ENCODE data around the gene MSLN.
A peak's percentile ranks its signal among the peaks of the same experiment; 100 is the strongest.

Gene MSLN

GRCh38 chr16:760545-761343 is at the start of gene MSLN:
TSS of gene MSLN (plus strand) at chr16:760734. CDS start at chr16:762681, 1,947 bp downstream.
- no peak for DNase-seq

- no peak for DNase-seq
Observed at GRCh38 chr16:711084-711483, 49.5 kb upstream of the MSLN start.

DNA sequence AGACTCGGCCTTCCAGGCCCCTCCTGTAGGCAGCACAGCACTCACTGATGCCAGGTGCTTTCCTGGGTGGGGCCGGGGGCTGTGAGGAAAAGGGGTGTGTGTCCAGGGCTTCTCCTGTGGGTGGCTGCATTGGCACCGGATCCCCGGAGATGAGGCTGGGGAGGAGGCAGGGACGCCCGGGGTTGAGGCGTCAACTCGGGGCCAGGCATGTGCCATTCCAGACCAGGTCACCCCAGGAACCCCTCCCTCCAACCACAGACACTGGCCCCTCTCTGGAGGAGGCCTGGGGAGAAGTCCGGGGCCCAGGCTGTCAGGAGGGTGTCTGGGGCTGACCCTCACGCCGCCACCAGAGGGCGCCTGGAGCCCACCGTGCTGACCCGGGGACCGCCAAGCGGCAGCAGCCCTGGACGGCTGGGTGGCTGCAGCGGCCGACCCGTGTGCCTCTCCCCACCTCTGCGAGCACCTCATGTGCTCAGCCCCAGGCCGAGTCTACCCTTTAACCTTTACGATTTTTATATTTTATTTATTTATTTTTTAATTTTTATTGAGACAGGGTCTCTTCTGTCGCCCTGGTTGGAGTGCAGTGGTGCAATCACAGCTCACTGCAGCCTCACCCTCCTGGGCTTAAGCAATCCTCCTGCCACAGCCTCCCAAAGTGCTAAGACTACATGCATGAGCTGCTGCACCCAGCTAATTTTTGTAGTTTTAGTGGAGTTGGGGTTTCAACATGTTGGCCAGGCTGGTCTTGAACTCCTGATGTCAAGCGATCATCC is 48.8 kb upstream of the MSLN start:
- peak; percentile 86 for DNase-seq

DNA sequence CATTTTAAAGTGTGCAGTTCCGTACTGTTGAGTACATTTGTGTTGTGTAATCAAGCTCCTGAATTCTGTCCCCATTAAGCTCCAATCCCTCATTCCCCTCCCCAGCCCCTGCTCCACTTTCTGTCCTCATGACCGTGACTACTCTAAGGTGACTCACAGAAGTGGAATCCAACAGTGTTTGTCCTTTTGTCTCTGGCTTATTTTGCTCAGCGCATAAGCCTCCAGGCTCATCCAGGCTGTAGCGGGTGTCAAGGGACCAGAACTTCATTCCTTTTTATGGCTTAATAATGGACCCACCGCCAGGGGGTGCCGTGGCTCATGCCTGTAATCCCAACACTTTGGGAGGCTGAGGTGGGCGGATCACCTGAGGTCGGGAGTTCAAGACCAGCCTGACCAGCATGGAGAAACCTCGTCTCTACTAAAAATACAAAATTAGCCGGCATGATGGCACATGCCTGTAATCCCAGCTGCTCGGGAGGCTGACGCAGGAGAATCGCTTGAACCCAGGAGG is 47.7 kb upstream of the MSLN start:
- DNase-seq = peak; percentile 53

- DNase-seq = no peak
Observed at GRCh38 chr16:714079-714478, 46.5 kb upstream of the MSLN start.

GRCh38 chr16:714558-715476 is 45.7 kb upstream of the MSLN start, which contains the start of gene METRN:
TSS of gene METRN (plus strand) at chr16:715118. CDS start at chr16:715290, 172 bp downstream.
- peak; percentile 92 for DNase-seq

GRCh38 chr16:715477-716199 is 44.9 kb upstream of the MSLN start:
- no peak for DNase-seq

- no peak for DNase-seq
Observed at GRCh38 chr16:716200-716568, 44.4 kb upstream of the MSLN start.

DNA sequence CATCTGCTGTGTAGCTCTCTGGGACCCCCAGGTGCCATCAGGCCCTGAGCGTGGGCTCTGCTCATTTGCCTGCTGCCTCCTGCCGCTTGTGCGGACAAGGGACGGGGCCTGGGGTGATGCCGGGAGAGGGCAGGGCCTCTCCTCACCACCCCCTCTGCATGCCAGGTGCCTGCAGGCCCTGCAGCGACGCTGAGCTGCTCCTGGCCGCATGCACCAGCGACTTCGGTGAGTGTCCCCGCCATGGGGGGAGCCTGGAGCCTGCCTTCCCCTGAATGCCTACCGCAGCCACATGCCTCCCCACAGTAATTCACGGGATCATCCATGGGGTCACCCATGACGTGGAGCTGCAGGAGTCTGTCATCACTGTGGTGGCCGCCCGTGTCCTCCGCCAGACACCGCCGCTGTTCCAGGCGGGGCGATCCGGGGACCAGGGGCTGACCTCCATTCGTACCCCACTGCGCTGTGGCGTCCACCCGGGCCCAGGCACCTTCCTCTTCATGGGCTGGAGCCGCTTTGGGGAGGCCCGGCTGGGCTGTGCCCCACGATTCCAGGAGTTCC is 43.7 kb upstream of the MSLN start:
- DNase-seq = no peak

DNA sequence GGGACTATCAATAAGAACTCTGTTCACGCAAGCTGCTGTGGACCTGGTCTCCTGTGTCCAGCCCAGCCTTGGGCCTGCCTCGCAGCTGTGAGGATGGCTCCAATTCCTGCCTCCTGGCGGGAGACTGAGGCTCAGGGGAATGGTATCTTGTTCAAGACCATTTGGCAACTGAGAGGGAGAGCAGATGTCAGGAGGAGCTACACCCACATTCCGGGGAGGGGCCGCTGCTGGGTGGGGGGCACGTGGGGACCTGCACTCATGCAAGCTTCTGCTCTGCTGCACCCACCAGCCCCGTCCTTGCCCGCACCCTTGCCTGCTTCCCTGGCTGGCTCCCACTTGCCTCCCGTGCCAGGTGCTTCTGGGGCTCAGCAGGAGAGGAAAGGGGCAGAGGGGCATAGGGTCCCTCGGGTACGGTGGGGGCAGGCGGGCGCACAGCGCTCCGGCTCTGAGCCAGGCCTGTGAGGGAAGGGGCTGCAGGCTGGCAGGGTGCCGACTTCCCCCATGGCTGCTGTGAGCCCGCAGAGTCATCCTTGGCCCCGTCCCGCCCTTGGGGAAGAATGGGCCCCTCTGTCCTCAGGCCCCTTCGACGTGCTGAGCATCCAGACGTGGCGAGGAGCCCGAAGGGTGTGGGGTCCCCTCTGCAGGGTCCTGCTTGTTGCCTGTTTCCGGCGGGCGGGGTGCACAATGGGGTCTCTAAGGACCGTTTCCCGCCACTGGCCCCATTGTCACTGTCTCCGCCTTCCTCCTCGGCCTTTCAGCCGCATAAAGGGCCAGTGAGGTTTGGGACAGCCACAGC is 42.9 kb upstream of the MSLN start:
- no peak for DNase-seq

- DNase-seq = no peak
Observed at GRCh38 chr16:718389-718788, 42.1 kb upstream of the MSLN start.

DNA sequence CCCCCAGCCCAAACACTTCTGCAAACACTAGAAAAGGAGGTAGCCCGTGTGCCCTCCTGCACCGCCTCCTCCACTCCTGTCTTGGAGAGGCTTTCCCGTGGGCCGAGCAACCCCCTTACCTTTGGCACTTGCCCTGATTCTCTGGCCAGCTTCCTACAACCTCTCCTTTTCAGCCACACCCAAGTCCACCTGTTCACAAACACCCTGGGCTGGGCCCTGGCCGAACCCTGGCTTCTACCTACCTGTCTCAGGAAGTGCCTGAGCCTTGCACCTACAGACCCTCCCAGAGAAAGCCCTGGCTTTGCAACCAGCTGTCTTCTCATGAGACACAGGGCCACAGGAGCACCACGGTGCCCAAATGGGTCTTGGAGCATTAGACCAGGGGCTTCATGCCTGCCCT is 41.6 kb upstream of the MSLN start:
- no peak for DNase-seq

DNA sequence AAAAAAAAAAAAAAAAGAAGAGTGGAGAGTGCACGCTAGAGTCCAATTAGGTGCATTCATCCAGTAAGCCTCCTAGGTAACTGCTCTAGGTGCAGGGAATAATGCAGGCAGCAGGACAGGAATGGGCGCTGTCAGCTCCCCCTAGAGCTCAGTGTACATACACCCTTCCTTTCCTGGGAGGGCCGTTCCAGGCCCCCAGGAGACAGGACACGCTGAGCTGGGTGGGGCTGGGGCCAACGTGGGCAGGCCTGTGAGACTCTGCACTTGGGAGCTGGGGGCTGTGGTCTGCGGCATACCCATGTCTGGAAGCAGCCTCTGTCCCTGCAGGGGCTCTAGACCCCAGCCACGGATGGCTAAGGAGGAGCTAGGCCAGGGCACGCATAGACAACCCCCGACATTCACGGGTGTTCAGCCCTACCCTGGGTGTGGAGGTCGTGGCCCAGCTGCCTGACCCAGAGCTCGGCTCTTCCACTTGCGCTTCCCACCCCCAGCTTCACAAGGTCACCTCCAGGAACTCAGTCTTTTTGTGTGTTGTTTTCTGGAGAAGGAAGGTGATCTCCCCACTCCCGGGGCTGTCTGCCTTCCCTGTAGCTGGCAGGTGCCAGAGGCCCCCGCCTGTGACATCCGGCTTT is 40.6 kb upstream of the MSLN start:
- no peak for DNase-seq

DNA sequence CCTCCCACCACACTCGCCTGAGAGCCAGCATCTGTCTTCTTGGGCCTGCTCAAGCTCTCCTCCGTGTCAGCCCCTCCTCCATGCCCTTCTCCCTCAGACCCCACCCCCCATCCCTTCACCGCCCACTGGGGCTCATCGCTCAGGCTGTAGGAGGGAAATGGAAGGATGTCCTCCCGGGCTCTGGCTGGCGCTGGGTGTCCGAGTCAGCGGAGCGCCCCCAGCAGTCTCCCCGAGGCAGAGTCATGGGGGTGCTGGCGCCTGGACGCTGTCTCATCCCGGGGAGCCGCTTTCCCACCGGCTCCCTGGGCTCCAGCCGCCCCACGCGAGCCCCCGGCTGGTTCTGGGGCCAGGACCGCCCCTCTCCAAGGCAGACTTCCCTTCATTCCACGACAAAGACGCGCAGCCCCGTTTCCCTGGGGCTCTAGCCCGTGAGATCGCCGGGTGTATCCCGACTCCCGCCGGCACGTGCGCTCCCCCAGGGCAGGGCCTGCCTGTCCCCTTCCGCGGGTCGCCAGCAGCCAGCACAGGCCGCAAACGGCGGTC is 40.0 kb upstream of the MSLN start:
- peak; percentile 48 for DNase-seq

GRCh38 chr16:720990-721764 is 39.4 kb upstream of the MSLN start, which contains the start of gene ANTKMT:
TSS of gene ANTKMT (plus strand) at chr16:721146. CDS start at chr16:721275, 129 bp downstream.
- peak; percentile 75 for DNase-seq

DNA sequence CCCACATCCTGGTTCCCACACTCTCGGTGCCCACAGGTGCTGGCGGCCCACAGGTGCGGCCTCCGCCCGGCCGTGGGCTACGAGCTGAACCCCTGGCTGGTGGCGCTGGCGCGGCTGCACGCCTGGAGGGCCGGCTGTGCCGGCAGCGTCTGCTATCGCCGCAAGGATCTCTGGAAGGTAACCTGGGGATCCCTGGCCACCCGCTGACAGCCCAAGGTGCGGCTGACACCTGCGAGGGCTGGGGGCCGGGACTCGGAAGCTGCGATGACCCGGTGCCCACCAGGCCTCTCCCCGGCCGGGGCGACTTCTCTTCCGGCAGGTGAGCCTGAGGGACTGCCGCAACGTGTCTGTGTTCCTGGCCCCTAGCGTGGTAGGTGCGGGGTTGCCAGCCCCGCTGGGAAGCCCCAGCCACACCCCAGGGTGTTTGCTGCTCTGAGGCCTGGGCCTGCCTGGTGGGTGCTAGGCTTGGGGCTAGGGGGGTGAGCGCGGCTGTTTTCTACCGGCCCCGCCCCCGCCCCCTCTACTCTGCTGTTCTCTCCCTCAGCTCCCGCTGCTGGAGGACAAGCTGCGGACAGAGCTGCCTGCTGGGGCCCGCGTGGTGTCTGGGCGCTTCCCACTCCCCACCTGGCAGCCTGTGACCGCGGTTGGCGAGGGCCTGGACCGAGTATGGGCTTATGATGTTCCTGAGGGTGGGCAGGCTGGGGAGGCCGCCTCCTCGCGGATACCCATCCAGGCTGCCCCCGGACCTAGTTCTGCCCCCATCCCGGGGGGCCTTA is 38.6 kb upstream of the MSLN start:
- DNase-seq = no peak

GRCh38 chr16:722835-723633 is 37.5 kb upstream of the MSLN start:
- no peak for DNase-seq

GRCh38 chr16:723695-724094 is 36.8 kb upstream of the MSLN start:
- DNase-seq = no peak
